ENCODE measurements around the gene BHMT2. TPM values are rescaled to one million over a fixed set of nuclear protein-coding genes. Genes with fewer than 3 reads are reported as not detected.

BHMT2 gene
- total RNA-seq, 1 donor from 2014 or later = not detected

DNA sequence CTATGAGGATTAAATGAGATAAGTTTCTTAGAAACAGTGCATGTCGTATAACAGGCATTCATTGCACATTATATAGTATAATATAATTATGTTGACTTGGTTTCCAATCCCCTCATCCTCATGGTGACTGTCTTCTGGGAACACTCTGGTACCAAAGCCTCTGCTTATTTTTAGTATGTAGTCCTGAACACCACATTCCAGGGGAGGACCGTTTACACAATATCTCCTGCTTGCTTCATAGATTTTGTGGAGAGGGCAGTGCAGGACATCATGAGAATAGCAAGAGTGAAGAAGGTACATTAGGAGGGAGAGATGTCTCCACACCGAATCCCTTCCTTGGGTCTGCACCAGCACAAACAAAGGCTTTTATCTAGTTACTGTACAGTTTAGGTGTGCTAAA, 21.5 kb downstream of the BHMT2 start:
- H3K4me1 Mint-ChIP-seq (ENCODE audit: low read depth, unreplicated experiment) = peaks cover 3% of the 10 kb centered on the region
- Histone ChIP-seq H3K9ac (ENCODE audit: low read length) (no peak overlapping the region), H2AFZ (ENCODE audit: low read depth, low read length) (no peak overlapping the region), H3K36me3 (ENCODE audit: insufficient read depth, low read length) (no peaks in the 10 kb centered on the region), H3K79me2 (ENCODE audit: insufficient read depth, low read length) (no peaks in the 10 kb centered on the region), H3K27me3 (ENCODE audit: insufficient read depth, low read length) (peaks cover 5% of the 10 kb centered on the region), H3K4me1 (ENCODE audit: insufficient read depth, low read length) (no peaks in the 10 kb centered on the region), H3K27ac (ENCODE audit: low read depth, low read length) (no peak overlapping the region), H4K20me1 (ENCODE audit: insufficient read depth, low read length) (no peaks in the 10 kb centered on the region), H3K4me2 (ENCODE audit: low read length) (no peak overlapping the region), H3K9me3 (ENCODE audit: insufficient read depth, low read depth, low read length) (no peaks in the 10 kb centered on the region), H3K4me3 (ENCODE audit: insufficient read depth, low read depth, low read length) (no peak overlapping the region)
- H3K36me3 Mint-ChIP-seq (ENCODE audit: low read depth, unreplicated experiment) = no peaks in the 10 kb centered on the region
- no peak overlapping the region for H3K4me3 Mint-ChIP-seq (ENCODE audit: unreplicated experiment)
- DNase-seq (ENCODE audit: low read depth) (no peak), FAIRE-seq (no peak)
- TF ChIP-seq, protein P1, sequence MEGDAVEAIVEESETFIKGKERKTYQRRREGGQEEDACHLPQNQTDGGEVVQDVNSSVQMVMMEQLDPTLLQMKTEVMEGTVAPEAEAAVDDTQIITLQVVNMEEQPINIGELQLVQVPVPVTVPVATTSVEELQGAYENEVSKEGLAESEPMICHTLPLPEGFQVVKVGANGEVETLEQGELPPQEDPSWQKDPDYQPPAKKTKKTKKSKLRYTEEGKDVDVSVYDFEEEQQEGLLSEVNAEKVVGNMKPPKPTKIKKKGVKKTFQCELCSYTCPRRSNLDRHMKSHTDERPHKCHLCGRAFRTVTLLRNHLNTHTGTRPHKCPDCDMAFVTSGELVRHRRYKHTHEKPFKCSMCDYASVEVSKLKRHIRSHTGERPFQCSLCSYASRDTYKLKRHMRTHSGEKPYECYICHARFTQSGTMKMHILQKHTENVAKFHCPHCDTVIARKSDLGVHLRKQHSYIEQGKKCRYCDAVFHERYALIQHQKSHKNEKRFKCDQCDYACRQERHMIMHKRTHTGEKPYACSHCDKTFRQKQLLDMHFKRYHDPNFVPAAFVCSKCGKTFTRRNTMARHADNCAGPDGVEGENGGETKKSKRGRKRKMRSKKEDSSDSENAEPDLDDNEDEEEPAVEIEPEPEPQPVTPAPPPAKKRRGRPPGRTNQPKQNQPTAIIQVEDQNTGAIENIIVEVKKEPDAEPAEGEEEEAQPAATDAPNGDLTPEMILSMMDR (IDR thresholded peaks at IDR 0.05; ENCODE audit: insufficient read depth, low read depth, low read length) = no peak
- no peak for TF ChIP-seq EZH2 (IDR thresholded peaks at IDR 0.05; ENCODE audit: insufficient read depth, low read length)
- no peak overlapping the region for H3K27ac Mint-ChIP-seq (ENCODE audit: unreplicated experiment)
- no peaks in the 10 kb centered on the region for H3K9me3 Mint-ChIP-seq (ENCODE audit: unreplicated experiment)
- H3K27me3 Mint-ChIP-seq (ENCODE audit: low read depth, unreplicated experiment) = no peaks in the 10 kb centered on the region

DNA sequence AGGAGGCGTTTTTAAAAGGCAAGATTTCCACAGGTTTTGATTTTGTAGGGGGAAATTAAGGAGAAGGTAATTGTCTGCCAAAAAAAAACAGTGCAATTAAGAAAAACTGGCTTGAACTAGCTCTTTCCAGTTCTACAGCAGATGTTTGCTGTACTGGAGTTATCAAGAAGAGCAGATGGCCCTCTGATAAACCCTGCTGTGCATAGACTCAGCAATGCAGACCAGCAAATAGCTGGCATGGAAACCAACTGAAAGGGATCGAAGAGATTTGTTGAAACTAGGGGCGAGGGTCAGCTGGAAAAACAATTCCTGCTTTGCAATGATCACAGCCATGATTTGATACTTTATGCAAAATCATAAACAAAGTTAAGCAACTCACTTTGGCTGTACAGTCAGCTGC, 24.2 kb downstream of the BHMT2 start:
- DNase-seq (ENCODE audit: low read depth) = no peak
- Mint-ChIP-seq H3K27me3 (ENCODE audit: low read depth, unreplicated experiment) (no peaks in the 10 kb centered on the region), H3K36me3 (ENCODE audit: low read depth, unreplicated experiment) (no peaks in the 10 kb centered on the region), H3K4me3 (ENCODE audit: unreplicated experiment) (no peak overlapping the region), H3K9me3 (ENCODE audit: unreplicated experiment) (no peaks in the 10 kb centered on the region), H3K27ac (ENCODE audit: unreplicated experiment) (no peak overlapping the region), H3K4me1 (ENCODE audit: low read depth, unreplicated experiment) (no peaks in the 10 kb centered on the region)
- no peaks in the 10 kb centered on the region for H3K4me1 ChIP-seq (ENCODE audit: insufficient read depth, low read length)
- H3K4me2 ChIP-seq (ENCODE audit: low read length) = no peak overlapping the region
- FAIRE-seq = no peak
- no peaks in the 10 kb centered on the region for H3K36me3 ChIP-seq (ENCODE audit: insufficient read depth, low read length)
- H3K27me3 ChIP-seq (ENCODE audit: insufficient read depth, low read length) = peaks cover 5% of the 10 kb centered on the region
- no peaks in the 10 kb centered on the region for H3K9me3 ChIP-seq (ENCODE audit: insufficient read depth, low read depth, low read length)
- H2AFZ ChIP-seq (ENCODE audit: low read depth, low read length) = no peak overlapping the region
- TF ChIP-seq, protein P1 (IDR thresholded peaks at IDR 0.05; ENCODE audit: insufficient read depth, low read depth, low read length) = no peak
- no peaks in the 10 kb centered on the region for H4K20me1 ChIP-seq (ENCODE audit: insufficient read depth, low read length)
- no peak overlapping the region for H3K27ac ChIP-seq (ENCODE audit: low read depth, low read length)
- no peak overlapping the region for H3K9ac ChIP-seq (ENCODE audit: low read length)
- H3K4me3 ChIP-seq (ENCODE audit: insufficient read depth, low read depth, low read length) = no peak overlapping the region
- H3K79me2 ChIP-seq (ENCODE audit: insufficient read depth, low read length) = no peaks in the 10 kb centered on the region

DNA sequence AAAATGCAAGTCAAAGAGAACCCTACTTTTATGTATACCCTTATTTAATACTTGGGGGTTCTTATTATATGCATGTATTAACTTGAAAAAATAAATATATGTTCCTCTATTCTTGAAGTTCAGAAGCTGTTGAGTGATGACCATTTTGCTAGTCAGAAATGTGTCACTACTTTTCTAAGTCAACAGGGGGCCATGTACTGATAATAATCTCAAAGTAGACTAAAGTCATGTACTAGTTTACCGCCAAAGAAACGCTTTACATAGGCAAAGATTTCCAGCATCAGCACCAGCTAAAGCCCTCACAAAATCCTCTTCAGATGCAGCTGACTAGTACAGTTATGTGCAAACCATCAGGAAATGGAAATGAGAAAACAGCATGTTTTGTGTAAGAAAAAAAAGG, 36.3 kb downstream of the BHMT2 start:
- Mint-ChIP-seq H3K27me3 (ENCODE audit: low read depth, unreplicated experiment) (peaks cover 10% of the 10 kb centered on the region), H3K9me3 (ENCODE audit: unreplicated experiment) (peaks cover 6% of the 10 kb centered on the region), H3K36me3 (ENCODE audit: low read depth, unreplicated experiment) (no peaks in the 10 kb centered on the region), H3K27ac (ENCODE audit: unreplicated experiment) (no peak overlapping the region), H3K4me1 (ENCODE audit: low read depth, unreplicated experiment) (peaks cover 4% of the 10 kb centered on the region), H3K4me3 (ENCODE audit: unreplicated experiment) (no peak overlapping the region)
- Histone ChIP-seq H3K36me3 (ENCODE audit: insufficient read depth, low read length) (no peaks in the 10 kb centered on the region), H3K9me3 (ENCODE audit: insufficient read depth, low read depth, low read length) (no peaks in the 10 kb centered on the region), H3K27ac (ENCODE audit: low read depth, low read length) (no peak overlapping the region), H3K9ac (ENCODE audit: low read length) (no peak overlapping the region), H2AFZ (ENCODE audit: low read depth, low read length) (no peak overlapping the region), H3K4me3 (ENCODE audit: insufficient read depth, low read depth, low read length) (no peak overlapping the region), H3K4me1 (ENCODE audit: insufficient read depth, low read length) (no peaks in the 10 kb centered on the region), H3K27me3 (ENCODE audit: insufficient read depth, low read length) (peaks cover 8% of the 10 kb centered on the region), H4K20me1 (ENCODE audit: insufficient read depth, low read length) (no peaks in the 10 kb centered on the region), H3K4me2 (ENCODE audit: low read length) (no peak overlapping the region), H3K79me2 (ENCODE audit: insufficient read depth, low read length) (no peaks in the 10 kb centered on the region)
- TF ChIP-seq EZH2 (IDR thresholded peaks at IDR 0.05; ENCODE audit: insufficient read depth, low read length) = no peak
- TF ChIP-seq, protein P1 (IDR thresholded peaks at IDR 0.05; ENCODE audit: insufficient read depth, low read depth, low read length) = no peak
- FAIRE-seq = no peak
- no peak for DNase-seq (ENCODE audit: low read depth)

Data from astrocyte (in vitro differentiated cells and primary cell).